D721Med (cell line): Measurements from ENCODE around the gene MMAB.
A peak's percentile ranks its signal among the peaks of the same experiment; 100 is the strongest.

Experiments used
- DNase-seq: peaks from one replicate; pipeline ENCODE4 v3.0.0; 2011; ENCODE audit warnings: low spot score; ENCODE audit not compliant: insufficient read length
- FAIRE-seq: peaks from 2 replicates; lab custom pipeline; 2011; peaks lifted over from hg19 to GRCh38; lab: Jason Lieb, UNC
- TF ChIP-seq, protein P1 (sequence below): IDR thresholded peaks from 2 replicates; pipeline ENCODE4 v1.5.1; 2012; ENCODE audit warnings: mild to moderate bottlenecking, control low read depth; ENCODE audit not compliant: insufficient read depth; ENCODE audit errors: missing control alignments

MMAB gene

GRCh38 chr12:109535231-109535862 lies 38.0 kb downstream of the MMAB start:
- DNase-seq: no peak
- TF ChIP-seq, protein P1, sequence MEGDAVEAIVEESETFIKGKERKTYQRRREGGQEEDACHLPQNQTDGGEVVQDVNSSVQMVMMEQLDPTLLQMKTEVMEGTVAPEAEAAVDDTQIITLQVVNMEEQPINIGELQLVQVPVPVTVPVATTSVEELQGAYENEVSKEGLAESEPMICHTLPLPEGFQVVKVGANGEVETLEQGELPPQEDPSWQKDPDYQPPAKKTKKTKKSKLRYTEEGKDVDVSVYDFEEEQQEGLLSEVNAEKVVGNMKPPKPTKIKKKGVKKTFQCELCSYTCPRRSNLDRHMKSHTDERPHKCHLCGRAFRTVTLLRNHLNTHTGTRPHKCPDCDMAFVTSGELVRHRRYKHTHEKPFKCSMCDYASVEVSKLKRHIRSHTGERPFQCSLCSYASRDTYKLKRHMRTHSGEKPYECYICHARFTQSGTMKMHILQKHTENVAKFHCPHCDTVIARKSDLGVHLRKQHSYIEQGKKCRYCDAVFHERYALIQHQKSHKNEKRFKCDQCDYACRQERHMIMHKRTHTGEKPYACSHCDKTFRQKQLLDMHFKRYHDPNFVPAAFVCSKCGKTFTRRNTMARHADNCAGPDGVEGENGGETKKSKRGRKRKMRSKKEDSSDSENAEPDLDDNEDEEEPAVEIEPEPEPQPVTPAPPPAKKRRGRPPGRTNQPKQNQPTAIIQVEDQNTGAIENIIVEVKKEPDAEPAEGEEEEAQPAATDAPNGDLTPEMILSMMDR: no peak
- no peak for FAIRE-seq

DNA sequence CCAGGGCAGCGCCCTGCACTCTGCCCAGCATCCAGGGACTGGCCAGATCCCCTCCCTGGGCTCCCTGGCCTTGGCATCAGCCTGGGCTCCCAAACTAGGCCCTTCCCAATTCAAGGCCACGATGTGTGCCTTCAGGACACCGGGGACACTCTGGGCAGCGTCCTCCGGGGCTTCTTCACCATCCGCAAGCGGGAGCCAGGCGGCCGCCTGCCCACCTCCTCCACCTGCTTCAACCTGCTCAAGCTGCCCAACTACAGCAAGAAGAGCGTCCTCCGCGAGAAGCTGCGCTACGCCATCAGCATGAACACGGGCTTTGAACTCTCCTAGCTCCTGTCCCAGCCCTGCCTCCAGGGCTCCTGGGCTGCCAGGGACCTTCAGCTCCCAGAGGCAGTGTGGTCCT lies 38.8 kb downstream of the MMAB start:
- TF ChIP-seq, protein P1: no peak
- DNase-seq: no peak
- no peak for FAIRE-seq

DNA sequence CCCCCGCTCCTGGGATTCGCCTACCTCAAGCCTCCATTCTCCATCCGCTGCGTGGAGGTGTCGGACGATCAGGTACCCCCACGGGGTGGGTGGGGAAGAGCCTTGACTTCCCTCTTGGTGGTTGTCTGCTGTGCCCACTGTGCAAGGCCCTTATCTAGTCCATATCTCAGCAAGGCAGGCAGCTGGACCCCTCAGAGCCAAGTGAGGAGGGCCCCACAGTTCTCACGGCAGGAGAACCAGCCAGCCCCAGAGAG lies 39.9 kb downstream of the MMAB start:
- no peak for FAIRE-seq

DNA sequence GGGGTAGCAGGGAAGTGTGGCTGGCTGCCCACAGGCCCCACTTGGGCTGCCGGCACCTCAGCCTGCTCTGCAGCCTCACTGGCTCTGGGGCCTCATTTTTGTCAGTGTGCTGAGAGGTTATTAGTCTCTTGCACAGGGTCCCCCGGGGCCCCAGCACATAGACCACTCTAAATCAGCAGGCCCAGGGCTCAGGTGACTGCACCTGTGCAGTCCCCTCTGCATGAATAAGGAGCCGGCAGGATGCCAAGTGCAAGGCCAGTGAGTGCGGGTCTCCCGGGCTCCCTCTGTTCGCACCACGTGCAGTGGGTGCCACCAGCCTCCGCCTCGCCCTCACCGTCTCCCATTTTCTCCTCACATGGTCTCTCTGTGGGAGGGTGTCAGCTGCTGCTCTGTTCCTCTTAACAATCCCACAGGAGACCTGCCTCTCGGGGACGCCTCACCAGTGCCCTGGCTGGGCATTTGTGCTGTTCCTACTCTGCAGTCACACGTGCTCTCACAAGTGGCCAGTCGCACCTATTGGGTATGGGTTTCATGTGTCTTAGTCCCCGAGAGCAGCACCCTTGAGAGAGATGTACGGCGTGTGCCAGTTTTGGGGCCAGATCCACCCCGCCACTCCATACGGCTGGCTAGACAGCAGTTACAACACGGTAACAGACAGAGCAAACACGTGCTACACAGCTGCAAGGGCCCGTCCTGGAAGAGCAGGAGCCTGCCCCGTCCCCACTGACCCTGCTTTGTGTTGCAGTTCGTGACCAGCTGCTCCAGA lies 40.4 kb downstream of the MMAB start:
- TF ChIP-seq, protein P1: no peak
- DNase-seq (peak; percentile 10), FAIRE-seq (no peak)

More for the DNA sequence above, 39.9 kb downstream of the MMAB start:
- DNase-seq: no peak
- TF ChIP-seq, protein P1: no peak

DNA sequence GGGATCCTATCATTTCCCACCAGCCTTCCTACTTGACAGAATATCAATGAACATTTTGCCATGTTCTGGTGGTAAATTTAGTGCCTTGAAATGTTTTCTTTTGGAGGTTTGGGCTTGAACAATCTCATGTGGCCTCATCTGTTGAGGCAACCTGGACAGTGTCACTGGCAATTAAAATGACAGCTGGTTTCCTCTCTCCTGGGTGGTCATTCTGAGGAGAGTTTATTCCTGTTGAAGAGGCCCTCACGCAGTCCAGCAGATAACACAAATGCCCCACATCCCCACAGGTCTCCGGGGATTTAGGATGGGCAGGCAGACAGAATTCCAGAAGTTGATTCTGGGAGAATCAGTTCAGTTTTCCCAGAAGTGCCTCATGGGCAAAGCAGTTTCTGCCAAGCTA lies 41.9 kb downstream of the MMAB start:
- TF ChIP-seq, protein P1: no peak
- peak; percentile 8 for DNase-seq

DNA sequence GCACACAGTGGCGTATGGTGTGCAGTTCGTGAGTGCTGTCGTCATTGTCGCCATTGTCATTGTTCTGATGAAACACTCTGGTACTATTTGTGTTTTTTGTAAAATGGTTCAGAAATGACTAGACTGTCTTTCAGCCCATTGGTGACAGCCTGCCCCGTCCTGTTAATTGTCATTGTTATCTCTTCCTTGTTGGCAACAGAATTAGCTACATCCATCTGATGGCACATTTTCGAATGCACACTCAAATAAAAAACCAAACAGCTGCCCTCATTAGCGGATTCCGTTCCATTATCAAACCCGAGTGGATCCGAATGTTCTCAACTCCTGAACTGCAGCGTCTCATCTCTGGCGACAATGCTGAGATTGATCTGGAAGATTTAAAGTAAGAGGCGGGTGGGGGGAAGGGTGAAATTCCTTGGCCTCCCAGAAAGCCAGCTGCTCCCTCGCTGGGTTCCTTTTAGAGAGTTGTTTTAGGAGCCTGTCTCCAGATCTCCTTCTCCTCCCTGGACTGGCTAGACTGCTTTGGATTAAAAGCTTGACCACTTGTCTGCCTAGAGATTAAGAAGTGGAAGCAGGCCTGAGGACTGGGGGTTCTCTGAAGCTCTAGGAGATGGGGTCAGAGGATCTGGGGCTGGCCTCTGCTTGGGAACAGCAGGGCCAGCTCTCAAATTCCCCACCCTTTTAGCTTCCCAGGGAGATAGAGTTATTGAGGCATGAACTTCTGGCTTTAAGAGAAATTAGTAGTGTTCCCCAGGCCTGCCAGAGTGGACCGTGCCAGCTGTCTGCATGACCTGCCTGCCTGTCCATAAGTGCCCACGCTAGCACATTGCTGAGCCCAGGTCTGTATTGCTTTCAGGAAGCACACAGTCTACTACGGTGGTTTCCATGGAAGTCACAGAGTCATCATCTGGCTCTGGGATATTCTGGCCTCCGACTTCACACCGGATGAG lies 43.3 kb downstream of the MMAB start:
- peak; percentile 31 for DNase-seq
- FAIRE-seq: peak; percentile 11
- TF ChIP-seq, protein P1: no peak

More for the DNA sequence above, 41.9 kb downstream of the MMAB start:
- FAIRE-seq: no peak
